Lung (tissue), 12 donors: ENCODE data around the gene ANKRD44. TPM values are rescaled to one million over a fixed set of nuclear protein-coding genes. Genes with fewer than 3 reads are reported as not detected.

Experiments used
- ATAC-seq: fragments of 200-7000 bp; cut with Tn5 transposase; one replicate; pipeline ENCODE4 v1.9.1; 2020; ENCODE audit warnings: moderate number of reproducible peaks; ENCODE audit not compliant: insufficient read depth, low FRiP score
- DNase-seq, 3 donors: peaks; one replicate each; pipeline ENCODE4 v3.0.0-alpha.2; 2013 to 2017
- H3K27ac ChIP-seq, 2 donors: one replicate each; pipeline ENCODE4 v1.5.1; 2013; ENCODE audit warnings: mild to moderate bottlenecking in 2 of 2, moderate library complexity in 2 of 2, control low read depth in 1 of 2, inconsistent platforms in 1 of 2, low read depth in 1 of 2, low read length in 1 of 2
- H3K27me3 ChIP-seq, 3 donors: one replicate each; pipeline ENCODE4 v1.5.1; 2013; ENCODE audit warnings: low read length in 2 of 3; ENCODE audit not compliant: control insufficient read depth in 3 of 3, insufficient read depth in 3 of 3
- H3K36me3 ChIP-seq, 4 donors: one replicate each; pipeline ENCODE4 v1.5.1; 2013; ENCODE audit warnings: low read length in 4 of 4, mild to moderate bottlenecking in 1 of 4, moderate library complexity in 1 of 4; ENCODE audit not compliant: control insufficient read depth in 4 of 4, insufficient read depth in 4 of 4
- H3K4me1 ChIP-seq, 5 donors: one replicate each; pipeline ENCODE4 v1.5.1; 2013; ENCODE audit warnings: low read length in 5 of 5, mild to moderate bottlenecking in 2 of 5, moderate library complexity in 1 of 5; ENCODE audit not compliant: control insufficient read depth in 5 of 5, insufficient read depth in 5 of 5
- H3K4me3 ChIP-seq: one replicate; pipeline ENCODE4 v1.5.1; 2013; ENCODE audit warnings: mild to moderate bottlenecking, control low read depth, moderate library complexity
- H3K9ac ChIP-seq, 2 donors: one replicate each; pipeline ENCODE4 v1.5.1; 2013; ENCODE audit warnings: low read length in 2 of 2, control low read depth in 1 of 2; ENCODE audit not compliant: insufficient read depth in 1 of 2
- H3K9me3 ChIP-seq, 4 donors: one replicate each; pipeline ENCODE4 v1.5.1; 2013; ENCODE audit warnings: low read length in 3 of 4, mild to moderate bottlenecking in 1 of 4, moderate library complexity in 1 of 4; ENCODE audit not compliant: control insufficient read depth in 4 of 4, insufficient read depth in 3 of 4
- CTCF ChIP-seq: IDR thresholded peaks from 2 replicates; pipeline ENCODE4 v1.5.1; 2012; ENCODE audit warnings: mild to moderate bottlenecking; ENCODE audit errors: control extremely low read depth, extremely low read depth
- WGBS, 2 donors: extraction: QIAGEN DNeasy Blood & Tissue Kit; methylation state at CpG; one replicate each; pipeline ENCODE4 v1.1.7; 2013; 5-methylcytosine and 5-hydroxymethylcytosine counted together
- polyA plus RNA-seq, 2 donors: library from polyadenylated mRNA; stranded (reverse); fragments of 200-250 nt; gene quantifications; one replicate each; pipeline ENCODE4 v1.2.1, GENCODE V29; 2013
- total RNA-seq, 2 donors: library from RNA; depleted of rRNA in 1 of 2; stranded (reverse); fragments of >200 nt in 1 of 2; gene quantifications; one replicate each; pipeline ENCODE4 v1.2.1, GENCODE V29; 2014 to 2021
- donor health status: control.
- donor health status: control.
- donor health status: Bipolar disorder and iron deficiency.
- donor health status: healthy.
- donor health status: DM: yes; HTN: yes; CAD: no.

Gene ANKRD44
- total and polyA plus RNA-seq, 4 donors, result 7.1 to 73.8 (median 20.3) TPM

DNA sequence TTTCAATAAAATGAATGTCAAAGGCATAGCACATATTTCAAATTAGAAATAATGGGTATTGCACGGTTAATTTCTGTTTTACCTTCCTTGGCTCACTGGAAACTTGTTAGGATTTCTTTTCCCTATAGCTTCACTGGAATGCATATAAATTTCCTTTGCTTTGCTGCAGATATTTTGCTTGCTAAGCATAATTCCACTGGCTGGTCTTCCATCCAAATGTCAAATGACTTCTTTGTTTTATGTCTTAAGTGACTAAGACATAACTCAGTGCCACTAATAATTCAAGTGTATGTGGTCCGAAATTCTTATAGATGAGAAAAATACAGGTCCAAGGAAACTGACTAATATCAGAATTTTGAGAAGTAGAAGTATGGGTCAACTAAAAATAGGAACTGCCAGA, 201.3 kb downstream of the ANKRD44 start:
- H3K9me3 ChIP-seq, result no peaks in the 10 kb centered on the region
- TF ChIP-seq CTCF, result no peak
- H3K4me3 ChIP-seq, result no peak overlapping the region
- ATAC-seq (no peak), DNase-seq (no peak)
- H3K4me1 ChIP-seq, result peaks cover 0 to 14% (median 4%) of the 10 kb centered on the region in 5 donors
- H3K27ac ChIP-seq, result peak overlapping the region in 1 of 2 donors; percentile 25
- 84 to 90% methylated on average over 2 of the region's 2 CpGs for WGBS, 2 donors
- H3K27me3 ChIP-seq, result no peaks in the 10 kb centered on the region
- H3K36me3 ChIP-seq, result peaks cover 0 to 6% (median 0%) of the 10 kb centered on the region in 4 donors
- H3K9ac ChIP-seq, result no peak overlapping the region

- Histone ChIP-seq H3K27ac (no peak overlapping the region), H3K9ac (no peak overlapping the region), H3K4me1 (peaks cover 0 to 14% (median 4%) of the 10 kb centered on the region in 5 donors), H3K4me3 (no peak overlapping the region), H3K27me3 (no peaks in the 10 kb centered on the region), H3K36me3 (peaks cover 0 to 6% (median 0%) of the 10 kb centered on the region in 4 donors), H3K9me3 (no peaks in the 10 kb centered on the region)
- no peak for TF ChIP-seq CTCF
- ATAC-seq (no peak), DNase-seq (no peak)
- WGBS, 2 donors, result 71 to 90% methylated on average over 4 of the region's 4 CpGs
These were observed 201.8 kb downstream of the ANKRD44 start for GRCh38 chr2:197108758-197109157.

- Histone ChIP-seq H3K27me3 (no peaks in the 10 kb centered on the region), H3K4me3 (no peak overlapping the region), H3K9me3 (no peaks in the 10 kb centered on the region), H3K9ac (no peak overlapping the region), H3K27ac (peak overlapping the region; percentile 72 to 74), H3K4me1 (peaks cover 0 to 14% (median 4%) of the 10 kb centered on the region in 5 donors), H3K36me3 (peaks cover 0 to 6% (median 0%) of the 10 kb centered on the region in 4 donors)
- DNase-seq (peak in 2 of 3 donors; percentile 21 to 34), ATAC-seq (no peak)
- 71 to 74% methylated on average over 2 of the region's 2 CpGs for WGBS, 2 donors
- TF ChIP-seq CTCF, result no peak
These were observed 203.0 kb downstream of the ANKRD44 start for GRCh38 chr2:197107291-197108269.
